Nephron progenitor cell (in vitro differentiated cells): ENCODE results near the gene CFAP46.

Experiments used
- DNase-seq: peaks from one replicate; pipeline ENCODE4 v3.0.0; 2021
- H3K27ac Mint-ChIP-seq: 2 replicates; pipeline ENCODE4 v1.8.0; 2021; ENCODE audit warnings: mild to moderate bottlenecking, moderate library complexity, mixed read lengths
- H3K27me3 Mint-ChIP-seq: 2 replicates; pipeline ENCODE4 v1.8.0; 2021; ENCODE audit warnings: mild to moderate bottlenecking, low read depth, mixed read lengths; ENCODE audit not compliant: poor library complexity
- H3K36me3 Mint-ChIP-seq: 2 replicates; pipeline ENCODE4 v1.8.0; 2021; ENCODE audit warnings: low read depth, mixed read lengths
- H3K4me1 Mint-ChIP-seq: 2 replicates; pipeline ENCODE4 v1.8.0; 2021; ENCODE audit warnings: mixed read lengths
- H3K4me3 Mint-ChIP-seq: 2 replicates; pipeline ENCODE4 v1.8.0; 2021; ENCODE audit warnings: mild to moderate bottlenecking, moderate library complexity, mixed read lengths
- H3K9me3 Mint-ChIP-seq: 2 replicates; pipeline ENCODE4 v1.8.0; 2021; ENCODE audit warnings: mild to moderate bottlenecking, moderate library complexity, mixed read lengths
- CTCF ChIP-seq: fragments of 200-600 bp; sonication (generic); IDR thresholded peaks from 2 replicates; pipeline ENCODE4 v1.5.0; 2021; ENCODE audit warnings: antibody characterized with exemption

Gene CFAP46

GRCh38 chr10:132940791-132941465 lies 1.4 kb downstream of the CFAP46 start:
- Mint-ChIP-seq H3K9me3 (no peaks in the 10 kb centered on the region), H3K27me3 (peaks cover 32% of the 10 kb centered on the region), H3K36me3 (no peaks in the 10 kb centered on the region), H3K27ac (no peak overlapping the region), H3K4me3 (peak overlapping the region; percentile 82), H3K4me1 (peaks cover 22% of the 10 kb centered on the region)
- no peak for DNase-seq
- no peak for TF ChIP-seq CTCF

GRCh38 chr10:132939957-132940790 lies 2.2 kb downstream of the CFAP46 start:
- TF ChIP-seq CTCF, result peak; percentile 91
- no peaks in the 10 kb centered on the region for H3K9me3 Mint-ChIP-seq
- H3K36me3 Mint-ChIP-seq, result no peaks in the 10 kb centered on the region
- H3K27ac Mint-ChIP-seq, result no peak overlapping the region
- peak; percentile 81 for DNase-seq
- H3K27me3 Mint-ChIP-seq, result peaks cover 28% of the 10 kb centered on the region
- H3K4me1 Mint-ChIP-seq, result peaks cover 22% of the 10 kb centered on the region
- H3K4me3 Mint-ChIP-seq, result peak overlapping the region; percentile 60

- no peak for TF ChIP-seq CTCF
- Mint-ChIP-seq H3K36me3 (no peaks in the 10 kb centered on the region), H3K4me3 (no peak overlapping the region), H3K27ac (no peak overlapping the region), H3K4me1 (peaks cover 22% of the 10 kb centered on the region), H3K27me3 (peaks cover 22% of the 10 kb centered on the region), H3K9me3 (no peaks in the 10 kb centered on the region)
- DNase-seq, result no peak
Measured at GRCh38 chr10:132939378-132939955, 2.9 kb downstream of the CFAP46 start.

- no peak overlapping the region for H3K27ac Mint-ChIP-seq
- H3K4me1 Mint-ChIP-seq, result peaks cover 22% of the 10 kb centered on the region
- no peaks in the 10 kb centered on the region for H3K9me3 Mint-ChIP-seq
- no peak overlapping the region for H3K4me3 Mint-ChIP-seq
- peak; percentile 59 for DNase-seq
- no peaks in the 10 kb centered on the region for H3K36me3 Mint-ChIP-seq
- peaks cover 15% of the 10 kb centered on the region for H3K27me3 Mint-ChIP-seq
- peak; percentile 49 for TF ChIP-seq CTCF
Measured at GRCh38 chr10:132938472-132939339, 3.7 kb downstream of the CFAP46 start.

- Mint-ChIP-seq H3K9me3 (no peaks in the 10 kb centered on the region), H3K36me3 (no peaks in the 10 kb centered on the region), H3K4me3 (no peak overlapping the region)
Measured at GRCh38 chr10:132937861-132938260, 4.5 kb downstream of the CFAP46 start.

More at GRCh38 chr10:132937861-132938260, 4.5 kb downstream of the CFAP46 start:
- H3K4me1 Mint-ChIP-seq, result peaks cover 21% of the 10 kb centered on the region
- no peak overlapping the region for H3K27ac Mint-ChIP-seq
- no peak for DNase-seq
- TF ChIP-seq CTCF, result no peak
- peaks cover 13% of the 10 kb centered on the region for H3K27me3 Mint-ChIP-seq
